ENCODE measurements around the gene DLX2. TPM values are rescaled to one million over a fixed set of nuclear protein-coding genes. Genes with fewer than 3 reads are reported as not detected.

Gene DLX2
- total RNA-seq (2013), result not detected
- polyA plus RNA-seq (under 1 TPM in 1 of 3 donors, not detected in 2; 0.08 TPM), polyA minus RNA-seq (0.08 TPM in 1 of 2 replicates, not detected in the other), total RNA-seq (0.18 to 15.1 (median 2.2) reads per million in 11 experiments)

DNA sequence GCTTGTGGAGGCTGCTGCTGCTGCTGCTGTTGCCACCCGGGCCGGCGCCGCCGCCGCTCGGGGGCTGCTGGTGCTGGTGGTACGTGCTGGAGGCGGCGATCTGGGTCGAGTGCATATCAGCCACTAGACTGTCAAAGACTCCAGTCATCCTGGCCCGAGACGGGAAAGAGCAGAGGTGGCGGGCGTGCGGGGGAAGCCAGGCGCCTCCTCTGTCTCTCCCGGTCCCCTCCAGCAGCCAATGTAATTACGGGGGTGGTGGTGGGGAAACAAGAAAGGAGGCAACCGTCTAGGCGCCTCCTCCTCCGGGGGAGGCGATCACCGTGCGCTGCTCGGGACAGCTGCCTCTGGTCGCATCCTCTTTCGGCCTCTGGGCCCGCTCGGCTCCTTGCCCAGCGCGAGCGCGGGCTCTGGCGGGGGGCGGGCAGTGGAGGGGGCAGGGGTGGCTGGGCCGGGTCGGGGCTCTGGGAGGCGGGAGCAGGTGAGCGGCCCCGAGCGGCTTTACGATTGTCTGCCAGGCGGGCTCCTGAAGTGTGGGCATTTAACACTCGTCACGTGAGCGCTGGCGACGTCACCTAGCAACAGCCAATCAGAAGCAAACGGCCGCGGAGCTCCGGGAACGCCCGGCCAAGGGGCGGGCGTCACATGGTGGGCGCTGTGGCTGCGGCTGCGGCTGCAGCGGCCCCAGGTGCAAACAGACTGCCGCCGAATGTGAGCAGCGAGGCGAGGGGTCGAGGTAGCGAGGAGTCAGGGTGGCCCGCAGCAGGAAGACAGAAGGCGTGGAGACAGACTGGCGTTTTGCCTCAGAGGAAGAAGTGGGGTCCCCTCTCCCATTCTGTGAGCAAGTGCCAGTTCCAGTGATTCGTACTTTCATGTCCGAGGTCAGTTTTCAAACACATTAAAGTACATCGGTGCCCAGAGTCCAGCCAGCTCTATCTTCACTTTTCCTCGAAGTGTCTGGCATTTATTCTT lies at the start of gene DLX2:
DLX2 (minus strand) TSS at position 510 of the 969 bp plus-strand sequence; CDS start at position 148, 362 bp downstream.
- H3K27me3 Mint-ChIP-seq (ENCODE audit: low read depth in 3 of 3), result peaks cover 90 to 99% (median 95%) of the 10 kb centered on the region in 3 donors
- Histone ChIP-seq H3K79me2 (ENCODE audit: insufficient read depth, low read length) (no peaks in the 10 kb centered on the region), H3K27me3 (ENCODE audit: control insufficient read depth in 2 of 2, insufficient read depth in 2 of 2, low read length in 2 of 2) (peaks cover 76 to 96% of the 10 kb centered on the region in 2 donors), H3K4me2 (replicated peaks; ENCODE audit: extremely low read depth, low read length, poor library complexity, severe bottlenecking) (peak within 1 kb of the TSS; percentile 80), H3K4me3 (replicated peaks in 1 of 3; ENCODE audit: low read depth in 2 of 3, low read length in 3 of 3) (peak within 1 kb of the TSS; percentile 38 to 75 (median 44)), H3K4me1 (ENCODE audit: control insufficient read depth in 1 of 2, insufficient read depth in 2 of 2, low read length in 2 of 2) (peaks cover 69 to 75% of the 10 kb centered on the region in 2 donors), H3K9me3 (replicated peaks in 1 of 2; ENCODE audit: control insufficient read depth in 1 of 2, insufficient read depth in 1 of 2, low read length in 2 of 2) (peaks cover 8 to 37% of the 10 kb centered on the region in 2 donors), H3K36me3 (replicated peaks in 1 of 2; ENCODE audit: control insufficient read depth in 1 of 2, insufficient read depth in 2 of 2, low read length in 2 of 2) (no peaks in the 10 kb centered on the region), H3K27ac (ENCODE audit: low read depth in 1 of 2, low read length in 2 of 2) (no peak within 1 kb of the TSS), H4K20me1 (ENCODE audit: insufficient read depth, low read length) (peaks cover 6% of the 10 kb centered on the region), H2AFZ (ENCODE audit: insufficient read depth, low read depth, low read length, poor library complexity, severe bottlenecking) (peak within 1 kb of the TSS; percentile 85), H3K9ac (ENCODE audit: insufficient read depth, low read length, poor library complexity, severe bottlenecking) (no peak within 1 kb of the TSS)
- H3K4me1 Mint-ChIP-seq, result peaks cover 69% of the 10 kb centered on the region
- peak within 1 kb of the TSS; percentile 86 to 95 for H3K4me3 Mint-ChIP-seq
- peak within 1 kb of the TSS in 6 of 7 donors; percentile 63 to 92 (median 82) for H3K27ac Mint-ChIP-seq
- DNase-seq, result peak; percentile 74 to 82 (median 75)
- WGBS (ENCODE audit: insufficient coverage), result under 1% methylated on average over 64 of the region's 74 CpGs
- H3K9me3 Mint-ChIP-seq, result peaks cover 0 to 45% (median 30%) of the 10 kb centered on the region in 7 donors
- intact Hi-C loops (cut with micrococcal nuclease), result loop anchor here in 1 of 2 donors (2.0 to 10.0 kb wide), 4 partner anchors 18 to 528 kb away; partner anchors contain the start of gene DLX1
- TF ChIP-seq, protein P1, sequence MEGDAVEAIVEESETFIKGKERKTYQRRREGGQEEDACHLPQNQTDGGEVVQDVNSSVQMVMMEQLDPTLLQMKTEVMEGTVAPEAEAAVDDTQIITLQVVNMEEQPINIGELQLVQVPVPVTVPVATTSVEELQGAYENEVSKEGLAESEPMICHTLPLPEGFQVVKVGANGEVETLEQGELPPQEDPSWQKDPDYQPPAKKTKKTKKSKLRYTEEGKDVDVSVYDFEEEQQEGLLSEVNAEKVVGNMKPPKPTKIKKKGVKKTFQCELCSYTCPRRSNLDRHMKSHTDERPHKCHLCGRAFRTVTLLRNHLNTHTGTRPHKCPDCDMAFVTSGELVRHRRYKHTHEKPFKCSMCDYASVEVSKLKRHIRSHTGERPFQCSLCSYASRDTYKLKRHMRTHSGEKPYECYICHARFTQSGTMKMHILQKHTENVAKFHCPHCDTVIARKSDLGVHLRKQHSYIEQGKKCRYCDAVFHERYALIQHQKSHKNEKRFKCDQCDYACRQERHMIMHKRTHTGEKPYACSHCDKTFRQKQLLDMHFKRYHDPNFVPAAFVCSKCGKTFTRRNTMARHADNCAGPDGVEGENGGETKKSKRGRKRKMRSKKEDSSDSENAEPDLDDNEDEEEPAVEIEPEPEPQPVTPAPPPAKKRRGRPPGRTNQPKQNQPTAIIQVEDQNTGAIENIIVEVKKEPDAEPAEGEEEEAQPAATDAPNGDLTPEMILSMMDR (IDR thresholded peaks at IDR 0.05), result no peak
- peaks cover 15 to 18% of the 10 kb centered on the region in 2 donors for H3K36me3 Mint-ChIP-seq

DNA sequence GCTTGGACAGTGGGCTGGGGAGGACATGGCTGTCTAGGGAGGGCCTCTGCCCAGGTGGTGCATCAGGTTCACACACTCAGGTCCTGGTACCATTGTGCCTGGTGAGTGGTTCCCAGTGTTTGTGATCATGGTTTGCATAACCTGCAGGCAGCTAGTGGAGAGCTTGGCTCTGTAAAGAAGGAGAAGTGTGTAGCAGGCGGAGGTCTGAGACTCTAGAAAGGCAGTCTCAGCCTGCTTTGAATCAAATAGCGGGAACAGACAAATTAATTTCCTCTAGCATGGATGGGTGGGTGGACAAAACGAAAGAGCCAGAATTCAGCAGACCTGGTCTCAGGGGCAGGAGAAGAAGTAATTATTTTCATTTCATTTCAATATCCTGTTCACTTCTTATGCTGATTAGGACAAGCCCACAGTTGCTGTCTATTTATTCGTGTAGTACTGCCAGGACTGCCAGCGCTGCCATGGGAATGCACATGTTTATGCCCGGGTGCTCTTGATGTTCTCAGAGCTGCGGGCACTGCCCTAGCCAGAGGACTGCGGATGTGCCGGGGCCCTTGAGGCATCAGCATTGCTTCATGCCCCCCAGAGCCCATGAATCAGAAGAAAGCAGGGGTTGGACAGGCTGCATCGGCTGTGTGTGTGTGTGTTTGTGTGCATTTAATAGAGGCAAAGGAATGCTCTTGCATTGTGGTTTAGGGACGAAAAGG lies 45.4 kb upstream of the DLX2 start:
- TF ChIP-seq, protein P1 (IDR thresholded peaks at IDR 0.05), result no peak
- no peak overlapping the region for H3K4me2 ChIP-seq (replicated peaks; ENCODE audit: extremely low read depth, low read length, poor library complexity, severe bottlenecking)
- no peaks in the 10 kb centered on the region for H3K36me3 ChIP-seq (replicated peaks in 1 of 2; ENCODE audit: control insufficient read depth in 1 of 2, insufficient read depth in 2 of 2, low read length in 2 of 2)
- Mint-ChIP-seq H3K9me3 (peaks cover 0 to 4% (median 0%) of the 10 kb centered on the region in 7 donors), H3K4me1 (peaks cover 1% of the 10 kb centered on the region), H3K36me3 (no peaks in the 10 kb centered on the region), H3K4me3 (no peak overlapping the region), H3K27me3 (ENCODE audit: low read depth in 3 of 3) (peaks cover 1 to 3% (median 1%) of the 10 kb centered on the region in 3 donors), H3K27ac (no peak overlapping the region)
- no peak overlapping the region for H3K9ac ChIP-seq (ENCODE audit: insufficient read depth, low read length, poor library complexity, severe bottlenecking)
- H3K27ac ChIP-seq (ENCODE audit: low read depth in 1 of 2, low read length in 2 of 2), result no peak overlapping the region
- no peaks in the 10 kb centered on the region for H4K20me1 ChIP-seq (ENCODE audit: insufficient read depth, low read length)
- 97% methylated on average over 6 of the region's 11 CpGs for WGBS (ENCODE audit: insufficient coverage)
- H3K9me3 ChIP-seq (replicated peaks in 1 of 2; ENCODE audit: control insufficient read depth in 1 of 2, insufficient read depth in 1 of 2, low read length in 2 of 2), result no peaks in the 10 kb centered on the region
- no peaks in the 10 kb centered on the region for H3K27me3 ChIP-seq (ENCODE audit: control insufficient read depth in 2 of 2, insufficient read depth in 2 of 2, low read length in 2 of 2)
- no peak overlapping the region for H2AFZ ChIP-seq (ENCODE audit: insufficient read depth, low read depth, low read length, poor library complexity, severe bottlenecking)
- no peak for DNase-seq
- no peaks in the 10 kb centered on the region for H3K79me2 ChIP-seq (ENCODE audit: insufficient read depth, low read length)
- H3K4me1 ChIP-seq (ENCODE audit: control insufficient read depth in 1 of 2, insufficient read depth in 2 of 2, low read length in 2 of 2), result no peaks in the 10 kb centered on the region
- intact Hi-C loops (cut with micrococcal nuclease), result no loop called here
- no peak overlapping the region for H3K4me3 ChIP-seq (replicated peaks in 1 of 3; ENCODE audit: low read depth in 2 of 3, low read length in 3 of 3)
